Left ventricle myocardium inferior (tissue), 1 donor: ENCODE data around the gene SLC23A2. TPM values are rescaled to one million over a fixed set of nuclear protein-coding genes. Genes with fewer than 3 reads are reported as not detected.
"Not testable (repeated sequence)": the region's sequence is repeated elsewhere in the genome, so short reads cannot be mapped to it uniquely, and the experiment has no call there.

Source experiments
- DNase-seq: peaks from one replicate; pipeline ENCODE4 v3.0.0-alpha.2; 2020
- H3K27ac ChIP-seq: fragments of 200-600 bp; replicated peaks from 2 replicates; pipeline ENCODE4 v1.8.0; 2021
- H3K27me3 ChIP-seq: fragments of 200-600 bp; 2 replicates; pipeline ENCODE4 v1.8.0; 2021; ENCODE audit warnings: low read depth
- H3K36me3 ChIP-seq: fragments of 200-600 bp; 2 replicates; pipeline ENCODE4 v1.8.0; 2021
- H3K4me1 ChIP-seq: fragments of 200-600 bp; 2 replicates; pipeline ENCODE4 v1.8.0; 2021
- H3K4me3 ChIP-seq: fragments of 200-600 bp; 2 replicates; pipeline ENCODE4 v1.8.0; 2021; ENCODE audit warnings: mild to moderate bottlenecking, moderate library complexity
- H3K9me3 ChIP-seq: fragments of 200-600 bp; replicated peaks from 2 replicates; pipeline ENCODE4 v1.8.0; 2021
- CTCF ChIP-seq: fragments of 200-600 bp; IDR thresholded peaks from 2 replicates; pipeline ENCODE4 v1.8.0; 2021; ENCODE audit warnings: antibody characterized with exemption, mild to moderate bottlenecking, borderline replicate concordance
- intact Hi-C: fragments of 100-400 bp; cut with micrococcal nuclease; formaldehyde crosslinking; loops from one replicate; pipeline ENCODE4 v1.11.0; 2022
- total RNA-seq: library from RNA; stranded (reverse); fragmentation: NEBNext Ultra II Directional; extraction: Animal tissue kit (Norgen Biotek cat#: 25700); gene quantifications from one replicate; pipeline ENCODE4 v1.2.1, GENCODE V29; 2021
- donor health status: DM: no; HTN: yes; CAD: no; lungs with severe emphysema.

SLC23A2 gene
- total RNA-seq, 1 donor from 2014 or later, result 6.3 TPM

- H3K27ac ChIP-seq, result no peak overlapping the region
- no peak overlapping the region for H3K4me3 ChIP-seq
- H3K27me3 ChIP-seq, result no peaks in the 10 kb centered on the region
- intact Hi-C loops, result no loop called here
- H3K36me3 ChIP-seq, result no peaks in the 10 kb centered on the region
- DNase-seq, result no peak
- H3K4me1 ChIP-seq, result peaks cover 22% of the 10 kb centered on the region
- TF ChIP-seq CTCF, result no peak
- H3K9me3 ChIP-seq, result no peaks in the 10 kb centered on the region
Measured at GRCh38 chr20:4978050-4978918, 23.0 kb downstream of the SLC23A2 start.

GRCh38 chr20:4976014-4976413 is 25.3 kb downstream of the SLC23A2 start:
- intact Hi-C loops, H3K27ac ChIP-seq: not testable (repeated sequence)
- peaks cover 29% of the 10 kb centered on the region for H3K4me1 ChIP-seq

GRCh38 chr20:4973330-4974097 is 27.8 kb downstream of the SLC23A2 start:
- intact Hi-C loops, result no loop called here
- peaks cover 26% of the 10 kb centered on the region for H3K4me1 ChIP-seq
- peak overlapping the region; percentile 57 for H3K27ac ChIP-seq
- peak; percentile 21 for DNase-seq
- peak overlapping the region; percentile 37 for H3K4me3 ChIP-seq
- peaks cover 23% of the 10 kb centered on the region for H3K36me3 ChIP-seq
- no peaks in the 10 kb centered on the region for H3K9me3 ChIP-seq
- no peaks in the 10 kb centered on the region for H3K27me3 ChIP-seq
- TF ChIP-seq CTCF, result no peak

More at GRCh38 chr20:4976014-4976413, 25.3 kb downstream of the SLC23A2 start:
- not testable (repeated sequence) for DNase-seq, H3K4me3 ChIP-seq, H3K27me3 ChIP-seq, H3K9me3 ChIP-seq, H3K36me3 ChIP-seq

- Histone ChIP-seq H3K9me3 (no peaks in the 10 kb centered on the region), H3K4me3 (peak overlapping the region; percentile 37), H3K27me3 (no peaks in the 10 kb centered on the region), H3K4me1 (peaks cover 19% of the 10 kb centered on the region), H3K27ac (peak overlapping the region; percentile 57), H3K36me3 (peaks cover 31% of the 10 kb centered on the region)
- TF ChIP-seq CTCF, result no peak
- DNase-seq, result no peak
- intact Hi-C loops, result no loop called here
Measured at GRCh38 chr20:4972506-4973251, 28.6 kb downstream of the SLC23A2 start.

GRCh38 chr20:4971064-4971463 is 30.2 kb downstream of the SLC23A2 start:
- intact Hi-C loops, result no loop called here
- H3K9me3 ChIP-seq, result no peaks in the 10 kb centered on the region

More at GRCh38 chr20:4971064-4971463, 30.2 kb downstream of the SLC23A2 start:
- Histone ChIP-seq H3K36me3 (peaks cover 33% of the 10 kb centered on the region), H3K27me3 (no peaks in the 10 kb centered on the region), H3K27ac (no peak overlapping the region), H3K4me1 (peaks cover 19% of the 10 kb centered on the region), H3K4me3 (no peak overlapping the region)
- DNase-seq, result no peak
- TF ChIP-seq CTCF, result no peak
